ENCODE measurements around the gene CDS1.
"Not testable (repeated sequence)": the region's sequence is repeated elsewhere in the genome, so short reads cannot be mapped to it uniquely, and the experiment has no call there.

Gene CDS1

DNA sequence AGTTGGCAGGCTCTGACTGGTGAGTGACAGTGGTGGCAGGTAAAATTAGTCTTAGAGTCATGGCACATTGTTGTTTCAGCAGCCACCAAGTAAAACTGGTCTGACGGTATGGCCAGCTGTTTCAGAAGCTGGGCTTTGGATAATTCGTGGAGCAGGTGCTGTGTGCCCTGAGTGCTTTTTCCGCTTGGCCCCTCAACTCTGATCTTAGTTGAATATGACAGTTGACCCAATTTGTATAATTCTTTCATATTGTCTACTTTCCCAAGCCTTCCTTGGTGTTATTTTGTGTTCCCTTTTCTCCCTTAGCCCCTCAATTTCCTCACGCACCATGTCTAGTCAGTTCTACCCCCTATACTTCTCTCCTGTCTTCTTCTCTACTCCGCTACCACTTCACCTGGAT lies 32.0 kb downstream of the CDS1 start:
- no peak for DNase-seq

- no peak for DNase-seq
Observed at GRCh38 chr4:84615355-84615754, 32.4 kb downstream of the CDS1 start.

DNA sequence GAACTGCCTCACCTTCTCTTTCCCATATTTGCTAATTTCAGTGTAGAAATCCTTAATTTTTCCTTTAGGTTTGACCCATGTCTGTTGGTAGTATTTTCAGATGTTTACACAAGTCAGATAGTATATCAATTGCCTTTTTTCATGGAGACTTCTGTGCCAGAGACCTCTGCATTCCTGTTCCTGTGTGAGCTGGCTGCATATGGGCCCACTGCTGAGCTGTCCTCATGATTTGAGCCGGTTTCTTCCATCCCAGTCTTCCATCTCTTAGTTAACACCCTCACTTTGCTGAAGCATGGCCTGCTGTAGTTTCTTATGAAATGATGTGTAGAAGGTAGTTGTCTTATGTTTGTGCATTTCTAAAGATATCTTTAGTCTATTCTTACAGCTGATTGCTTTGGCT lies 40.0 kb downstream of the CDS1 start:
- no peak for DNase-seq

- no peak for DNase-seq
Observed at GRCh38 chr4:84623661-84624060, 40.7 kb downstream of the CDS1 start.

DNA sequence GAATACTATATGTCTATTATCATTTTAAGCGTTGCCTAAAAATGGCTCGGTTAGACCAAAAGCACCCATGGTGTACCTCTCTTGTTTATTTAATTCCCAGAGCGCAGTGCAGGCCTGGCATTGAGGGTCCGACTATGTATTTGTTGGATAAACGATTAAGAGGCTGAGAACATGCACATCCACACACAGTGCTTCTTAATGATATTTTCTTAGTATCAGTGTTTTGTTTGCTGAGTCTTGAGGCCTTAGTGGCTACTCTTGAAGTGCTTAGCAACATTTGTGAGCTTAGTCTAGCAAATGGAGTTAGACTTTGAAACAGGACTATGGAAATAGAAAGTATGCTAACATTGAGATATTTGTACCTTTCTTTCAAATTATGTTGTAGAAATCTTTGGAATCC lies 43.7 kb downstream of the CDS1 start:
- DNase-seq, result no peak

- DNase-seq, result no peak
Observed at GRCh38 chr4:84631573-84631972, 48.6 kb downstream of the CDS1 start.

DNA sequence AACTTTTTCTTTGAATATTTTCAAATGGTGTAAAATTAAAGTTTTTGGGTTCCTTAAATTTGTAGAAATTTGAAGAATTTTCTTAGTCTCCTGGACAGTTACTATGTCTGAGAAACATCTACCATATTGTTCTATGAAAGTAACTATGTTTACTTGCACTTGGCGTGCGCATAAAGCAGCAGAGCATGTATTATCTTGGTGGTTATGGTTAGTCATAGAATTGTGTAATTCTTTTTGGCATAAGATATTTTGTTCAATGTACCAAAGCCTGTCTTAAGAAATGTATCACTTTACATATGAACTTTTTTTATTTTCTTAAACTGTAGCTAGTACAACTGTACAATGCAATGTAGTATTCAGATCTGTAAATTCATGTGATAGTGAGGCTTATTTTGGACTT lies 49.2 kb downstream of the CDS1 start:
- DNase-seq, result no peak

DNA sequence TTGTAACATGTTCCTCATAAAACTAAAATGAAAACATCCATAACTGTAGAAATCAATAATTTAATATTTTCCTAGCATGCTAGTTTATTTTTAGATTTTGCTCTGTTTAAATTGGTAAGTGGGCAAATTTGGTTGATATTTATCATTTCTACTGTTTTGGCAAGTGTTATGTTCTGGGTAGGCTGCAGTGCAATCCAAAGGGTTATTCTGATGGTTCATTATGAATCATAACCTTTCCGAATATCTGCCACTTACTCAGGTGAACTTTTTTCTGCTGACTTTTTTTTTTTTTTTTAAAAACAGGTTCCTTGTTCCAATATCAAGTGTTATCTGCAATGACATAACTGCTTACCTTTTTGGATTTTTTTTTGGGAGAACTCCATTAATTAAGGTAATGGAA lies 52.0 kb downstream of the CDS1 start:
- no peak for DNase-seq

DNA sequence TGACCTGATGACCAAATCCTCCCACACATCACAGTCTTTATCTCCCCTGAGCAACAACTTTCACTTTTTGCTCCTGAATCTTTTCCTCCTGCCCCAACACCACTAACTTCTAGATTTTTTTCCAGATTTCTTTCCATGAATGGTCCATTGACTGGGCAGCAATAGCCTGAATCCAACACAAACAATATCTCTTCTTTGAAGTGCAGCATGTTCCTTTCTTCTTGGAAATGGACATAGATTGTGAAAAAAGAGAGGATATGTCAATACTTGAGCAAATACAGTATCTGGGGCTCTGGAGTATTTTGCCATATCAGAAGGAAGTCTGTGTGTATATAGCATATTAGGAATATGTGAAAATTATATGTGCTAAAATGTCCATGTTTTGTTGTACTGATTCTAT lies 55.2 kb downstream of the CDS1 start:
- no peak for DNase-seq

GRCh38 chr4:84639145-84639544 lies 56.2 kb downstream of the CDS1 start:
- DNase-seq, result no peak

- DNase-seq, result no peak
Observed at GRCh38 chr4:84644087-84644486, 61.2 kb downstream of the CDS1 start.

DNA sequence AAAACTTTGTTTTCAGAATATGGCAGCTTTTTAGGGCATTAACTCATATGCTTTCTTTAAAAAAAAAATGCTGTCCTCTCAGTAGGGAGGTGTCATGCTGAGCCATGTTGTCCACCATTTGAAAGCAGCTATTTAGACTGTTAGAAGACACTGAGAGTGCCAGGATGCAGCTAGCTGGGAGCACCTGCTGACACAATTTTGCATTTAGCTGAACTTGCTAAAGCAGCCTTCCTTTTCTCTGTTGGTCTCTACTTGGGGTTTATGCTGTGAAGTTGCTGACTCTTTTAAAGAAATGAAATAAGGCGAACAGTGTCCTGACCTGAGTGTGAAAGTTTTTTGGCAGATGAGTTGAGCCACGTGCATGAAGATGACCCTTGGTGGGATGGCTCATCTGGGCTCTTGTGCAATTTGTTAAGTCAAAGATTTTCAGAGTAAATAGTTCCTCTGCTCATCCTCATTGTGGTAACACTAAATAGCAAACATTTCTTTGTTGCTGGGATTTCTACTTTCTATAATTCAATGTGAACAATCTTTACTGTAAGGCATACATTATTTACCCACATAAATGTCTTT lies 64.5 kb downstream of the CDS1 start:
- DNase-seq, result no peak

DNA sequence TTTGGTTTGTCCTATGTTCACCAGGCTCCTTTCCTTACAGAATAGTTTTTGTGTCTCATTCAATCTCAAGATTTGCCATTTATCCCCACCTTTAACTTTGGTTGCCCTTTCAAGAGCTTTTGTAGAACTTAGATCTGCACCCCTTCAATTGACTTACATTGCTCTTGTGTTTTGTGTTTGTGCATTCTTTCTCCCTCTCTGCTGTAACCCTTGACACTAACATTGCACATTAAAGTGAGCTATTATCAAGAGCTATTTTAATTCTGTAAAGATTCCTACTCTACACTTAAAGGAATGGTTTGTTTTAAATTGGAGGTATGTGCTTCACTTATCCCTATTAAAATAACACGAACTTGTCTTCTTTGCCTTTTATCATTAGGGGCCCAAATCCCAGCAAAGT lies 65.3 kb downstream of the CDS1 start:
- no peak for DNase-seq

- DNase-seq, result no peak
Observed at GRCh38 chr4:84648863-84649647, 66.1 kb downstream of the CDS1 start.

GRCh38 chr4:84651499-84651898 lies 68.6 kb downstream of the CDS1 start:
- DNase-seq, result no peak

DNA sequence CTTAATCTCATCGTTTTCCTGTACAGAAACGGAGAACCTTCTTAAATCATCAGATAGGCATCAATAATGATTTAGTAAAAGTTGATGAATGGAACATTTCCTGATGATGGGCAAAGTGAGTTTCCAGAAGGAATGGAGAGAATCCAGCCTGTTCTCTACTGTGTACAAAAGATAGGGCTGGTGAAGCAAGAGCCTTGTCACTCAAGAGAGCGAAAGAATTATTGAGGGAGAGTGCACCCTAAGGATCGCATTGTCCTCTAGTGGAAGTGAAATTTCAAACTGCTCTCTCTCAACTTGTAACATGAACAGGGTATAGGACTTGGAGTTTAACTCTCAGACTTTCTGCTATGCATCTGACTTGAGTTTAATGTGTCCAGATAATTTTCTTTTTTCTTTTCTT lies 69.6 kb downstream of the CDS1 start:
- DNase-seq, result no peak

- DNase-seq, result no peak
Observed at GRCh38 chr4:84660606-84661005, 77.7 kb downstream of the CDS1 start.

DNA sequence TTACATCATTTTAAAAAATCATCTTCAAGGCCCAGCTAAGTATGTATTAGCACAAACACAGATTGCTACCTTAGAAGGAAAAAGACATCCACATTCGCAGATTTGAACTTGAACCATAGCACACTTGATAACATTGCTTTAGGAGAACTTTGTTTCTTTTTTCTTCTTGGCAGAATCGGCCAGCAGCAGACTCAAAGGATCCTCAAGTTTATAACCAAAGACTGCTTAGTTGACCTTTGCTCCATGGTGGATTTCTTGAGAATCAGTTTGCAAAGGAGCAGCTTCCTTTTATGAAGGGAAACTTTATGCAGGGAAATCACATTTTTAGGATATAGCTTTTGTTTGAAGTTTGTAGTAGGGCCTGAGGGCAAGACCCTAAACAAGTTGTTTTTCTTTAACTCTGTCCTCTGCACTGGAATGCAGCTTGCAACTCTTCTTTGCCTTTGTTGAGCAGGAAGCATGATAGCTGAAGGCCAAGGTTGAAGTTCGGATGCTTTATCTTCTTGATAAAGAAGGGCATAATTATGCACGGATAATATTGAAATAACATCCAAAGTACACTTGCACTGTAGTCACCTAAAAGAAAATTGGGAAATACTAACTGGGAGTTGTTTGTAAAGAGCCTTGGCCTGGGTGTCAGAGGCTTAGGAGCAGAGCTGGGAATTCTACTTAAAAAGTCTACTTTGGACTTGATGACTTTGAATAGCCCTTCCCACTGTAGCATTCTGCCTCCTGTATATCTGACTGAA lies 78.4 kb downstream of the CDS1 start:
- no peak for DNase-seq

DNA sequence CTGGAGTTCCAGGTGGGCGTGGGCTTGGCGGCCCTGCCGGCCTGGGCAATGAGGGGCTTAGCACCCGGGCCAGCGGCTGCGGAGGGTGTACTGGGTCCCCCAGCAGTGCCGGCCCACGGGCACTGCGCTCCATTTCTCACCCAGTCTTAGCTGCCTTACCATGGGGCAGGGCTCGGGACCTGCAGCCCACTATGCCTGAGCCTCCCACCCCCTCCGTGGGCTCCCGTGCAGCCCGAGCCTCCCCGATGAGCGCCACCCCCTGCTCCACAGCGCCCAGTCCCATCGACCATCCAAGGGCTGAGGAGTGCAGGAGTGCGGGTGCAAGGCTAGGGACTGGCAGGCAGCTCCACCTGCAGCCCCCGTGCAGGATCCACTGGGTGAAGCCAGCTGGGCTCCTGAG lies 81.8 kb downstream of the CDS1 start:
- not testable (repeated sequence) for DNase-seq

DNA sequence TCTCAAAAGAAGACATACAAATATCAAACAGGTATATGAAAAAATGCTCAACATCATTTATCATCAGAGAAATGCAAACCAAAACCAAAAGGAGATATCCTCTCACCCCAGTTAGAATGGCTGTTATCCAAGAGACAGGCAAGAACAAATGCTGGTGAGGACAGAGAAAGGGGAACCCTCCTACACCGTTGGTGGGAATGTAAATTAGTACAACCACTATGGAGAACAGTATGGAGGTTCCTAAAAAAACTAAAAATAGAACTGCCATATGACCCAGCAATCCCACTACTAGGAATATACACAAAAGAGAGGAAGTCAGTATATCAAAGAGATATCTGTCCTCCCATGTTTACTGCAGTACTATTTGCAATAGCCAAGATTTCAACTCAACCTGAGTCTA lies 83.5 kb downstream of the CDS1 start:
- DNase-seq, result no peak

GRCh38 chr4:84669201-84669600 lies 86.3 kb downstream of the CDS1 start:
- no peak for DNase-seq

- no peak for DNase-seq
Observed at GRCh38 chr4:84672177-84672576, 89.2 kb downstream of the CDS1 start.

GRCh38 chr4:84673475-84674240 lies 90.7 kb downstream of the CDS1 start:
- no peak for DNase-seq

- DNase-seq, result no peak
Observed at GRCh38 chr4:84677093-84677492, 94.2 kb downstream of the CDS1 start.

Data from activated gamma-delta T cell treated with Interleukin-2 at 50 U/mL for 16 hours (primary cell).